Measurements from ENCODE around the gene ZNF780A. TPM values are rescaled to one million over a fixed set of nuclear protein-coding genes. Genes with fewer than 3 reads are reported as not detected.

The ZNF780A gene
- total RNA-seq, 3 donors from 2014 or later = 15.9 to 17.7 (median 17.3) TPM

DNA sequence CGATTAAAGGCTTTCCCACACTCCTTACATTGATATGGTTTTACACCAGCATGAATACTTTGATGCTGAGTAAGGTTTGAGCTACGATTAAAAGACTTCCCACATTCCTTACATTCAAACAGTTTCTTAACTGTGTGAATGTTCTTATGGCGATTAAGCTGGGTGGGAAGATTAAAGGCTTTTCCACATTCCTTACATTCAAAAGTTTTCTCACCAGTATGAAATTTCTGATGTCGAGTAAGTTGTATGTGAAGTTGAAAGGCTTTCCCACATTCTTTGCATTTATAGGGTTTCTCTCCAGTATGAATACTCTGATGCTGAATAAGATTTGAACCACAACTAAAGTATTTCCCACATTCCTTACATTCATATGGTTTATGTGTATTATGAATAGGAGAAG is 54.7 kb downstream of the ZNF780A start:
- TF ChIP-seq, protein P1, sequence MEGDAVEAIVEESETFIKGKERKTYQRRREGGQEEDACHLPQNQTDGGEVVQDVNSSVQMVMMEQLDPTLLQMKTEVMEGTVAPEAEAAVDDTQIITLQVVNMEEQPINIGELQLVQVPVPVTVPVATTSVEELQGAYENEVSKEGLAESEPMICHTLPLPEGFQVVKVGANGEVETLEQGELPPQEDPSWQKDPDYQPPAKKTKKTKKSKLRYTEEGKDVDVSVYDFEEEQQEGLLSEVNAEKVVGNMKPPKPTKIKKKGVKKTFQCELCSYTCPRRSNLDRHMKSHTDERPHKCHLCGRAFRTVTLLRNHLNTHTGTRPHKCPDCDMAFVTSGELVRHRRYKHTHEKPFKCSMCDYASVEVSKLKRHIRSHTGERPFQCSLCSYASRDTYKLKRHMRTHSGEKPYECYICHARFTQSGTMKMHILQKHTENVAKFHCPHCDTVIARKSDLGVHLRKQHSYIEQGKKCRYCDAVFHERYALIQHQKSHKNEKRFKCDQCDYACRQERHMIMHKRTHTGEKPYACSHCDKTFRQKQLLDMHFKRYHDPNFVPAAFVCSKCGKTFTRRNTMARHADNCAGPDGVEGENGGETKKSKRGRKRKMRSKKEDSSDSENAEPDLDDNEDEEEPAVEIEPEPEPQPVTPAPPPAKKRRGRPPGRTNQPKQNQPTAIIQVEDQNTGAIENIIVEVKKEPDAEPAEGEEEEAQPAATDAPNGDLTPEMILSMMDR (IDR thresholded peaks at IDR 0.05) = no peak
- peaks cover 77% of the 10 kb centered on the region for H3K9me3 ChIP-seq
- H3K36me3 ChIP-seq (ENCODE audit: low read depth) = no peaks in the 10 kb centered on the region
- DNase-seq (no peak), ATAC-seq (no peak)
- no peaks in the 10 kb centered on the region for H3K4me1 ChIP-seq (ENCODE audit: low read depth)
- no peak overlapping the region for H3K4me3 ChIP-seq
- intact Hi-C loops (cut with DNase I, micrococcal nuclease) = no loop called here

DNA sequence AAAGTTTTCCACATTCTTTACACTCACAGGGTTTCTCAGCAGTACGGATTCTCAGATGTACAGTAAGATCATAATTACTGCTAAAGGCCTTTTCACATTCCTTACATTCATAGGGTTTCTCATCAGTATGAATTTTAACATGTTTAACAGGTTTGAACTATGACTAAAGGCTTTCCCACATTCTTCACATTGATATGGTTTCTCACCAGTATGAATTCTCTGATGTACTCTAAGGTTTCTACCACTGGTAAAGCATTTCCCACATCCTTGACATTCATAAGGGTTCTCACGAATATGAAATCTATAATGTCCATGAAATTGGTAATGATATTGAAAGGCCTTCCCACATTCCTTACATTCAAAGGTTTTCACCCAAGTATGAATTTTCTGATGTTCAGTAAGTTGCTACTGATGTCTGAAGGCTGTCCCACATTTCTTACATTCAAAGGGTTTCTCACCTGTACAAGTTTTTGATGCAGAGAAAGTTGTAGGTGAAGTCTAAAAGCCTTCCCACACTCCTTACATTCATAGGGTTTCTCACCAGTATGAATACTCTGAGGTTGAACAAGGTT is 56.7 kb downstream of the ZNF780A start:
- TF ChIP-seq, protein P1 (IDR thresholded peaks at IDR 0.05) = no peak
- DNase-seq (no peak), ATAC-seq (no peak)
- Histone ChIP-seq H3K9me3 (peaks cover 90% of the 10 kb centered on the region), H3K4me1 (ENCODE audit: low read depth) (no peaks in the 10 kb centered on the region), H3K4me3 (no peak overlapping the region), H3K36me3 (ENCODE audit: low read depth) (no peaks in the 10 kb centered on the region)
- intact Hi-C loops (cut with DNase I, micrococcal nuclease) = no loop called here

DNA sequence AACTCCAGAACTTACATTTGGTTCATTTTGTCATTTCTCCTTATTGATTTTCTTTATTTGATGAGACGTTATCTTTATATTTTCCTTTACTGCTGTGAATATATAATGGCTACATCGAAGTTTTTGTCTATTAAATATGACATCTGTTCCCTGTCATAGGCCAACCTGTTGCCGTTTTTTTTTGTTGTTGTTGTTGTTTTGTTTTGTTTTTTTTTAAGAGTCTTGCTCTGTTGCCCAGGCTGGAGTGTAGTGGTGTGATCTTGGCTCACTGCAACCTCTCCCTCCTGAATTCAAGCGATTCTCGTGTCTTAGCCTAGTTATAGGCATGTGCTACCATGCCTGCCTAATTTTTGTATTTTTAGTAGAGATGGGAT is 64.2 kb downstream of the ZNF780A start:
- H3K4me1 ChIP-seq (ENCODE audit: low read depth) = no peaks in the 10 kb centered on the region
- no peaks in the 10 kb centered on the region for H3K36me3 ChIP-seq (ENCODE audit: low read depth)
- ATAC-seq (no peak), DNase-seq (no peak)
- TF ChIP-seq, protein P1 (IDR thresholded peaks at IDR 0.05) = no peak
- H3K4me3 ChIP-seq = no peak overlapping the region
- peaks cover 97% of the 10 kb centered on the region for H3K9me3 ChIP-seq
- intact Hi-C loops (cut with DNase I, micrococcal nuclease) = no loop called here

DNA sequence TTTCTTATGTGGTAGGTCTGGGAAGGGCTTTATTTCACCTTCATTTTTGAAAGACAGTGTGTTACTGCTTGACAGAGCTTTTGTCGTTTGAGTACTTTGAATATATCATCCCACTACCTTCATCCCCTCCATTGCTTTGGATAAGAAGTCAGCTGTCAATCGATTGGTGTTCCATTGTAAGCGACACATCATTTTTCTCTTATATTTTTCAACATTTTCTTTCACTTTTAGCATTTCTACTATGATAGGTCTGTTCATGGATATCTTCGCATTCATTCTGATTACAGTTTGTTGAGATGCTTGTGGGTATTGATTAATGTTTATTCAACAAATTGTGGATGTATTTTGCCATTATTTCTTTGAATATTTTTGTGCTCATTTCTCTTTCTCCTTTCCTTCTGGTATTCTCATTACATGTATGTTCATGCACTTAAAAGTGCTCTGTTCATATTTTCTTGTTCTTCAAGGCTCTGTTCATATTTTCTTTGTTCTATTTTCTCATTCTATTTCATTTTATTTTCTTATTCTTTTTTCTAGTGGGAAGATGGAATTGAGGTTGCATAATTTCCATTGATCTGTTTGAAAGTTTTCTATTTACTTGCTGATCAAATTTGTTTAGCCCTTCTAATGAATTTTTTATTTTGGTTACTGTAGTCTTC is 64.7 kb downstream of the ZNF780A start:
- H3K4me1 ChIP-seq (ENCODE audit: low read depth) = no peaks in the 10 kb centered on the region
- TF ChIP-seq, protein P1 (IDR thresholded peaks at IDR 0.05) = no peak
- DNase-seq (no peak), ATAC-seq (no peak)
- no peak overlapping the region for H3K4me3 ChIP-seq
- peaks cover 97% of the 10 kb centered on the region for H3K9me3 ChIP-seq
- intact Hi-C loops (cut with DNase I, micrococcal nuclease) = no loop called here
- H3K36me3 ChIP-seq (ENCODE audit: low read depth) = no peaks in the 10 kb centered on the region

DNA sequence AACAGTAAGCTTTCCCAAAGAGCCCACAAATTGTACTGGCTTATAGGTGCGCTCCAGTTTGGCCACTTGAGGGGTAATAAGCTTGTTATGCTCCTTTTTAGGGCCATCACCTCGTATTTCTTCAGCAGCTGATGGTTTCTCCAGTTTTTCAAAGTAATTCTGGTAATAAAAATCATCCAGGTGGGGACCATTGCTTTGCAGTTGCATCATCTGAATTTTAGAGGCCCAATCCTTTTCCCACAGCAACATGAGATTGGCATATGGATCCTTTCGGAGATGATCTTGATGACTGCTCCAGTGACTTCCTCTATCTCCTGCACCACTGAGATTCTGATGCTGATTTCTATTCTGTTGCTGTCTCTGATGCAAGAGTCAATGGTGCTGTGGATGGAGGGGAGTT is 66.8 kb downstream of the ZNF780A start:
- no peak for ATAC-seq
- Histone ChIP-seq H3K9me3 (peaks cover 78% of the 10 kb centered on the region), H3K4me1 (ENCODE audit: low read depth) (no peaks in the 10 kb centered on the region), H3K4me3 (no peak overlapping the region), H3K36me3 (ENCODE audit: low read depth) (no peaks in the 10 kb centered on the region)
- no peak for DNase-seq
- TF ChIP-seq, protein P1 (IDR thresholded peaks at IDR 0.05) = no peak
- intact Hi-C loops (cut with DNase I, micrococcal nuclease) = no loop called here

Other genes with a start within 250 kb of the ZNF780A start
- gene FBL, start 244.6 kb downstream of the ZNF780A start, total RNA-seq = 100 to 1,000 TPM; 126 to 200 (median 155) TPM
- 1,000 to 10,000 TPM; 1,609 to 4,808 (median 4,422) TPM for gene FCGBP, start 156.3 kb downstream of the ZNF780A start, total RNA-seq
- 10 to 100 TPM; 73.4 to 89.9 (median 77.5) TPM for gene PSMC4, start 119.8 kb downstream of the ZNF780A start, total RNA-seq
- 10 to 100 TPM in 1 of 3 donors, 1 to 10 TPM in 2; 2.3 to 10.2 (median 2.9) TPM for gene ZNF546, start 93.9 kb downstream of the ZNF780A start, total RNA-seq
- 10 to 100 TPM; 16.9 to 30.9 (median 21.8) TPM for gene ZNF780B, start 34.7 kb downstream of the ZNF780A start, total RNA-seq
- 10 to 100 TPM; 11.0 to 23.3 (median 12.2) TPM for gene MAP3K10, start 100.5 kb upstream of the ZNF780A start, total RNA-seq
- 1 to 10 TPM in 1 of 3 donors, not detected in 2; 2.0 TPM for gene TTC9B, start 127.4 kb upstream of the ZNF780A start, total RNA-seq
- gene CCNP, start 135.7 kb upstream of the ZNF780A start, total RNA-seq = under 1 TPM in 2 of 3 donors, not detected in 1; 0.34 to 0.63 TPM
- 100 to 1,000 TPM in 2 of 3 donors, 10 to 100 TPM in 1; 98.4 to 139 (median 103) TPM for gene AKT2, start 194.4 kb upstream of the ZNF780A start, total RNA-seq